ENCODE data around the gene KIFBP. TPM values are rescaled to one million over a fixed set of nuclear protein-coding genes. Genes with fewer than 3 reads are reported as not detected.

KIFBP gene
- total RNA-seq, 1 donor from 2014 or later = 54.9 TPM

GRCh38 chr10:69044546-69044945 lies 55.9 kb downstream of the KIFBP start:
- intact Hi-C loops (cut with DNase I) = no loop called here
- DNase-seq (ENCODE audit: low spot score) = no peak

- no peak for DNase-seq (ENCODE audit: low spot score)
- intact Hi-C loops (cut with DNase I) = no loop called here
Measured at GRCh38 chr10:69045441-69046300, 57.1 kb downstream of the KIFBP start.

- no peak for DNase-seq (ENCODE audit: low spot score)
- intact Hi-C loops (cut with DNase I) = no loop called here
Measured at GRCh38 chr10:69047111-69047832, 58.7 kb downstream of the KIFBP start.

GRCh38 chr10:69048103-69048502 lies 59.5 kb downstream of the KIFBP start:
- DNase-seq (ENCODE audit: low spot score) = no peak
- intact Hi-C loops (cut with DNase I) = no loop called here

- intact Hi-C loops (cut with DNase I) = no loop called here
- DNase-seq (ENCODE audit: low spot score) = no peak
Measured at GRCh38 chr10:69049566-69049961, 61.0 kb downstream of the KIFBP start.

GRCh38 chr10:69051303-69051702 lies 62.7 kb downstream of the KIFBP start:
- no peak for DNase-seq (ENCODE audit: low spot score)
- intact Hi-C loops (cut with DNase I) = no loop called here

- no peak for DNase-seq (ENCODE audit: low spot score)
- intact Hi-C loops (cut with DNase I) = no loop called here
Measured at GRCh38 chr10:69051710-69052487, 63.3 kb downstream of the KIFBP start.

- DNase-seq (ENCODE audit: low spot score) = no peak
- intact Hi-C loops (cut with DNase I) = no loop called here
Measured at GRCh38 chr10:69052736-69053135, 64.1 kb downstream of the KIFBP start.

- intact Hi-C loops (cut with DNase I) = no loop called here
- DNase-seq (ENCODE audit: low spot score) = no peak
Measured at GRCh38 chr10:69055241-69055640, 66.6 kb downstream of the KIFBP start.

- peak; percentile 82 for DNase-seq (ENCODE audit: low spot score)
- intact Hi-C loops (cut with DNase I) = no loop called here
Measured at GRCh38 chr10:69056129-69056528, 67.5 kb downstream of the KIFBP start.

GRCh38 chr10:69056536-69057260 lies 68.1 kb downstream of the KIFBP start:
- no peak for DNase-seq (ENCODE audit: low spot score)
- intact Hi-C loops (cut with DNase I) = no loop called here

GRCh38 chr10:69057261-69057950 lies 68.8 kb downstream of the KIFBP start:
- intact Hi-C loops (cut with DNase I) = no loop called here
- DNase-seq (ENCODE audit: low spot score) = peak; percentile 90

- no peak for DNase-seq (ENCODE audit: low spot score)
- intact Hi-C loops (cut with DNase I) = no loop called here
Measured at GRCh38 chr10:69057951-69058297, 69.3 kb downstream of the KIFBP start.

- no peak for DNase-seq (ENCODE audit: low spot score)
- intact Hi-C loops (cut with DNase I) = loop anchor here (2.0 kb wide), 1 partner anchor 27 kb away; no protein-coding TSS in a partner anchor
Measured at GRCh38 chr10:69060127-69060798, 71.7 kb downstream of the KIFBP start.

- intact Hi-C loops (cut with DNase I) = loop anchor here (2.0 kb wide), 1 partner anchor 25 kb away; no protein-coding TSS in a partner anchor
- peak; percentile 84 for DNase-seq (ENCODE audit: low spot score)
Measured at GRCh38 chr10:69061305-69062161, 72.9 kb downstream of the KIFBP start.

GRCh38 chr10:69062901-69063300 lies 74.3 kb downstream of the KIFBP start:
- intact Hi-C loops (cut with DNase I) = no loop called here

GRCh38 chr10:69064762-69065328 lies 76.2 kb downstream of the KIFBP start:
- intact Hi-C loops (cut with DNase I) = no loop called here
- DNase-seq (ENCODE audit: low spot score) = no peak

More at GRCh38 chr10:69062901-69063300, 74.3 kb downstream of the KIFBP start:
- DNase-seq (ENCODE audit: low spot score) = no peak
